T-helper 2 cell treated with Interferon-gamma antibody and Interleukin-4, amounts not matched to agents 100 ng/mL and 5 ng/mL, for 36 hours (primary cell): Measurements from ENCODE around the gene CD48. TPM values are rescaled to one million over a fixed set of nuclear protein-coding genes. Genes with fewer than 3 reads are reported as not detected.
"Not testable (repeated sequence)": the region's sequence is repeated elsewhere in the genome, so short reads cannot be mapped to it uniquely, and the experiment has no call there.

Experiments used
- intact Hi-C: fragments of 100-400 bp; cut with micrococcal nuclease; formaldehyde crosslinking; loops from one replicate; pipeline ENCODE4 v1.15.1; 2023
- total RNA-seq: library from RNA; stranded (reverse); gene quantifications from 2 replicates; pipeline ENCODE4 v1.2.3, GENCODE V29; 2022

Gene CD48
- total RNA-seq, 1 donor from 2014 or later: 204 TPM

- intact Hi-C loops: no loop called here
Observed at GRCh38 chr1:160658162-160658813, 53.3 kb downstream of the CD48 start.

- intact Hi-C loops: no loop called here
Observed at GRCh38 chr1:160657250-160657781, 54.3 kb downstream of the CD48 start.

GRCh38 chr1:160656737-160657136, 54.9 kb downstream of the CD48 start:
- intact Hi-C loops: no loop called here

GRCh38 chr1:160653620-160654016, 58.0 kb downstream of the CD48 start:
- intact Hi-C loops: no loop called here

- intact Hi-C loops: no loop called here
Observed at GRCh38 chr1:160652924-160653619, 58.5 kb downstream of the CD48 start.

GRCh38 chr1:160652065-160652641, 59.5 kb downstream of the CD48 start:
- intact Hi-C loops: not testable (repeated sequence)

GRCh38 chr1:160651433-160652064, 60.1 kb downstream of the CD48 start:
- intact Hi-C loops: no loop called here

GRCh38 chr1:160647329-160647720, 64.3 kb downstream of the CD48 start:
- intact Hi-C loops: loop anchor here (1.0 kb wide), 1 partner anchor 18 kb away; no protein-coding TSS in a partner anchor

- intact Hi-C loops: loop anchor here (1.0 kb wide), 1 partner anchor 18 kb away; no protein-coding TSS in a partner anchor
Observed at GRCh38 chr1:160646711-160647328, 64.8 kb downstream of the CD48 start, which contains the start of gene SLAMF1. SLAMF1 (minus strand) TSS chr1:160647044; CDS start chr1:160646945, 99 bp downstream.

- intact Hi-C loops: no loop called here
Observed at GRCh38 chr1:160646180-160646579, 65.4 kb downstream of the CD48 start.

- intact Hi-C loops: no loop called here
Observed at GRCh38 chr1:160645386-160646130, 66.1 kb downstream of the CD48 start.

- intact Hi-C loops: no loop called here
Observed at GRCh38 chr1:160644399-160644798, 67.2 kb downstream of the CD48 start.

- intact Hi-C loops: no loop called here
Observed at GRCh38 chr1:160643138-160643537, 68.5 kb downstream of the CD48 start.

- intact Hi-C loops: no loop called here
Observed at GRCh38 chr1:160642281-160642644, 69.4 kb downstream of the CD48 start.

- intact Hi-C loops: no loop called here
Observed at GRCh38 chr1:160641323-160642280, 70.0 kb downstream of the CD48 start.

- intact Hi-C loops: no loop called here
Observed at GRCh38 chr1:160640359-160641123, 71.1 kb downstream of the CD48 start.

- intact Hi-C loops: no loop called here
Observed at GRCh38 chr1:160639652-160640051, 72.0 kb downstream of the CD48 start.

GRCh38 chr1:160638926-160639325, 72.7 kb downstream of the CD48 start:
- intact Hi-C loops: loop anchor here (1.0 kb wide), 1 partner anchor 10 kb away; no protein-coding TSS in a partner anchor

GRCh38 chr1:160638540-160638857, 73.1 kb downstream of the CD48 start:
- intact Hi-C loops: loop anchor here (1.0 kb wide), 1 partner anchor 9 kb away; no protein-coding TSS in a partner anchor
